GM23338 (cell line): Measurements from ENCODE around the gene KRTAP4-6. TPM values are rescaled to one million over a fixed set of nuclear protein-coding genes. Genes with fewer than 3 reads are reported as not detected.
"Not testable (repeated sequence)": the region's sequence is repeated elsewhere in the genome, so short reads cannot be mapped to it uniquely, and the experiment has no call there.

Experiments
- ATAC-seq: fragments of 200-7000 bp; cut with Tn5 transposase; 3 replicates; pipeline ENCODE4 v1.9.1; 2020
- DNase-seq: peaks from one replicate; pipeline ENCODE4 v3.0.0-alpha.2; 2015; ENCODE audit warnings: low spot score
- H2AFZ ChIP-seq: fragments of 200-600 bp; sonication (generic); 2 replicates; pipeline ENCODE4 v1.8.0; 2016; ENCODE audit warnings: antibody characterized with exemption, mild to moderate bottlenecking, moderate library complexity
- H3F3A ChIP-seq: fragments of 200-600 bp; sonication (generic); replicated peaks from 2 replicates; pipeline ENCODE4 v1.8.0; 2017; ENCODE audit warnings: antibody characterized with exemption, mixed run types, low read depth
- H3K27ac ChIP-seq: fragments of 200-600 bp; sonication (generic); 2 replicates; pipeline ENCODE4 v1.6.1; 2016; ENCODE audit warnings: low read depth
- H3K27me3 ChIP-seq: fragments of 200-600 bp; sonication (generic); 2 replicates; pipeline ENCODE4 v1.8.0; 2016; ENCODE audit warnings: mild to moderate bottlenecking, mixed run types, moderate library complexity; ENCODE audit not compliant: insufficient read depth
- H3K36me3 ChIP-seq: fragments of 200-600 bp; sonication (generic); 2 replicates; pipeline ENCODE4 v1.8.0; 2016; ENCODE audit warnings: mild to moderate bottlenecking; ENCODE audit not compliant: insufficient read depth
- H3K4me1 ChIP-seq: fragments of 200-600 bp; sonication (generic); 2 replicates; pipeline ENCODE4 v1.8.0; 2016; ENCODE audit warnings: mild to moderate bottlenecking, moderate library complexity; ENCODE audit not compliant: insufficient read depth
- H3K4me2 ChIP-seq: fragments of 200-600 bp; sonication (generic); 2 replicates; pipeline ENCODE4 v1.7.1; 2017; ENCODE audit warnings: mixed run types
- H3K4me3 ChIP-seq: fragments of 200-600 bp; sonication (generic); 2 replicates; pipeline ENCODE4 v1.6.1; 2016; ENCODE audit warnings: mixed run types
- H3K79me2 ChIP-seq: fragments of 200-600 bp; sonication (generic); replicated peaks from 2 replicates; pipeline ENCODE4 v1.8.0; 2017; ENCODE audit warnings: mild to moderate bottlenecking; ENCODE audit not compliant: insufficient read depth
- H3K9me2 ChIP-seq: fragments of 200-600 bp; sonication (generic); 2 replicates; pipeline ENCODE4 v1.8.0; 2017; ENCODE audit not compliant: insufficient read depth
- H4K20me1 ChIP-seq: fragments of 200-600 bp; sonication (generic); replicated peaks from 2 replicates; pipeline ENCODE4 v1.8.0; 2017; ENCODE audit warnings: mild to moderate bottlenecking; ENCODE audit not compliant: insufficient read depth
- H3K27ac Mint-ChIP-seq: 2 replicates; pipeline ENCODE4 v1.8.0; 2020; ENCODE audit warnings: inconsistent platforms, mild to moderate bottlenecking, moderate library complexity, mixed read lengths
- H3K27me3 Mint-ChIP-seq: 3 replicates; pipeline ENCODE4 v1.8.0; 2022; ENCODE audit warnings: low read depth, mild to moderate bottlenecking, moderate library complexity, mixed read lengths, inconsistent platforms; ENCODE audit not compliant: insufficient read depth, poor library complexity
- H3K36me3 Mint-ChIP-seq: 3 replicates; pipeline ENCODE4 v1.8.0; 2021; ENCODE audit warnings: low read depth, mild to moderate bottlenecking, inconsistent platforms, moderate library complexity, mixed read lengths
- H3K4me1 Mint-ChIP-seq: 3 replicates; pipeline ENCODE4 v1.8.0; 2020; ENCODE audit warnings: mild to moderate bottlenecking, inconsistent platforms, mixed read lengths
- H3K4me3 Mint-ChIP-seq: 3 replicates; pipeline ENCODE4 v1.8.0; 2021; ENCODE audit warnings: moderate library complexity, mild to moderate bottlenecking, inconsistent platforms, mixed read lengths
- H3K9me3 Mint-ChIP-seq: 3 replicates; pipeline ENCODE4 v1.8.0; 2020; ENCODE audit warnings: moderate library complexity, mild to moderate bottlenecking, inconsistent platforms, mixed read lengths
- CREB1 ChIP-seq: fragments of 250-450 bp; sonication (Bioruptor Pico); IDR thresholded peaks from 2 replicates; pipeline ENCODE4 v1.5.0; 2020; ENCODE audit warnings: low read depth, mild to moderate bottlenecking, moderate library complexity
- EZH2 ChIP-seq: fragments of 200-600 bp; sonication (generic); IDR thresholded peaks from one replicate; pipeline ENCODE4 v1.8.0; 2017; ENCODE audit warnings: antibody characterized with exemption, mild to moderate bottlenecking, low read depth; ENCODE audit not compliant: unreplicated experiment
- EZH2phosphoT487 ChIP-seq: fragments of 200-600 bp; sonication (generic); IDR thresholded peaks from one replicate; pipeline ENCODE4 v1.8.1; 2018; ENCODE audit warnings: antibody characterized with exemption; ENCODE audit not compliant: unreplicated experiment
- JUNB ChIP-seq: IDR thresholded peaks from one replicate; pipeline ENCODE4 v1.6.1; 2016; ENCODE audit warnings: antibody characterized with exemption; ENCODE audit not compliant: unreplicated experiment
- NANOG ChIP-seq: IDR thresholded peaks from 2 replicates; pipeline ENCODE4 v1.6.1; 2016; ENCODE audit warnings: antibody characterized with exemption, borderline replicate concordance
- STAT1 ChIP-seq: IDR thresholded peaks from one replicate; pipeline ENCODE4 v1.6.1; 2016; ENCODE audit warnings: antibody characterized with exemption; ENCODE audit not compliant: unreplicated experiment
- ZNF114 ChIP-seq: fragments of 250-450 bp; sonication (Bioruptor Pico); IDR thresholded peaks from 2 replicates; pipeline ENCODE4 v1.5.0; 2020; ENCODE audit warnings: mild to moderate bottlenecking, moderate library complexity
- ZNF331 ChIP-seq: fragments of 250-450 bp; sonication (Bioruptor Pico); IDR thresholded peaks from 2 replicates; pipeline ENCODE4 v1.5.0; 2020; ENCODE audit warnings: low read depth, mild to moderate bottlenecking, moderate library complexity
- polyA plus RNA-seq: library from polyadenylated mRNA; unstranded; fragments of >200 nt; fragmentation: Nextera tagmentation; extraction: Ambion mirVana; gene quantifications from 2 replicates; pipeline ENCODE4 v1.2.1, GENCODE V29; 2016
- total RNA-seq: library from RNA; depleted of rRNA; stranded (reverse); fragments of >200 nt; shearing (Covaris generic); gene quantifications from 2 replicates; pipeline ENCODE4 v1.2.3, GENCODE V29; 2014
- TF ChIP-seq, protein P1 (sequence below): IDR thresholded peaks from one replicate; pipeline ENCODE4 v1.6.1; 2018; ENCODE audit warnings: antibody characterized with exemption; ENCODE audit not compliant: unreplicated experiment
- TF ChIP-seq, protein P2 (sequence below), 2 experiments: fragments of 200-600 bp in 1 of 2; sonication (generic) in 1 of 2; conservative IDR thresholded peaks; 2 replicates each; pipeline versions ENCODE4 v1.5.1 to v1.6.1; 2016 to 2017; ENCODE audit warnings: antibody characterized with exemption in 2 of 2, low read depth in 2 of 2, mild to moderate bottlenecking in 2 of 2, moderate library complexity in 1 of 2
- TF ChIP-seq, protein P3 (sequence below): IDR thresholded peaks from 2 replicates; pipeline ENCODE4 v1.6.1; 2016; ENCODE audit warnings: antibody characterized with exemption

KRTAP4-6 gene
- total and polyA plus RNA-seq, 2 experiments from 2014 or later = not detected

DNA sequence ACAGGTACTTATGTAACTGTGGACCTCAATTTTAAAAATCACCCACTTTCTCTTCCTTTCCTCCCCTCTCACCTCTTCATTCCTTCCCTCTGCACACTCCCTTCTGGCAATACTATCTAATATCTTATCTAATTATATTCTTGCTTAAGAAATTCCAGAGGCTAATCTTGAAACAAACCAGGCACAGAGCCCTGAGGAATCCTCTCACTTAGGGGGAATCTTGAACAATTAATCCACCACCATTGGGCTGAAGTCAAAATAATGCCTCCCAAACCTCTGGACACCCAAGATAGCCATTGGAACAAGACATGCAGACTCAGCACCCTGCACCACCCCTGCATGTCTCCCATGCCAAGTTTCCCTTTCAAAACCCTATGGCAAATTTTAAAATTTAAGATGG is 1.0 kb upstream of the KRTAP4-6 start:
- H3K9me2 ChIP-seq = 0 out of 2 replicates have a peak, but pooled peaks cover 3% of the 10 kb centered on the region
- no peak overlapping the region for H3K27ac ChIP-seq
- no peaks in the 10 kb centered on the region for H3K4me1 ChIP-seq
- H3K4me1 Mint-ChIP-seq = no peaks in the 10 kb centered on the region
- H3K27me3 ChIP-seq = no peaks in the 10 kb centered on the region
- no peak overlapping the region for H3K27ac Mint-ChIP-seq
- H3K36me3 ChIP-seq = no peaks in the 10 kb centered on the region; the same call in 1 of the 2 replicates
- no peaks in the 10 kb centered on the region for H3K79me2 ChIP-seq
- no peaks in the 10 kb centered on the region for H3F3A ChIP-seq
- TF ChIP-seq, protein P1, sequence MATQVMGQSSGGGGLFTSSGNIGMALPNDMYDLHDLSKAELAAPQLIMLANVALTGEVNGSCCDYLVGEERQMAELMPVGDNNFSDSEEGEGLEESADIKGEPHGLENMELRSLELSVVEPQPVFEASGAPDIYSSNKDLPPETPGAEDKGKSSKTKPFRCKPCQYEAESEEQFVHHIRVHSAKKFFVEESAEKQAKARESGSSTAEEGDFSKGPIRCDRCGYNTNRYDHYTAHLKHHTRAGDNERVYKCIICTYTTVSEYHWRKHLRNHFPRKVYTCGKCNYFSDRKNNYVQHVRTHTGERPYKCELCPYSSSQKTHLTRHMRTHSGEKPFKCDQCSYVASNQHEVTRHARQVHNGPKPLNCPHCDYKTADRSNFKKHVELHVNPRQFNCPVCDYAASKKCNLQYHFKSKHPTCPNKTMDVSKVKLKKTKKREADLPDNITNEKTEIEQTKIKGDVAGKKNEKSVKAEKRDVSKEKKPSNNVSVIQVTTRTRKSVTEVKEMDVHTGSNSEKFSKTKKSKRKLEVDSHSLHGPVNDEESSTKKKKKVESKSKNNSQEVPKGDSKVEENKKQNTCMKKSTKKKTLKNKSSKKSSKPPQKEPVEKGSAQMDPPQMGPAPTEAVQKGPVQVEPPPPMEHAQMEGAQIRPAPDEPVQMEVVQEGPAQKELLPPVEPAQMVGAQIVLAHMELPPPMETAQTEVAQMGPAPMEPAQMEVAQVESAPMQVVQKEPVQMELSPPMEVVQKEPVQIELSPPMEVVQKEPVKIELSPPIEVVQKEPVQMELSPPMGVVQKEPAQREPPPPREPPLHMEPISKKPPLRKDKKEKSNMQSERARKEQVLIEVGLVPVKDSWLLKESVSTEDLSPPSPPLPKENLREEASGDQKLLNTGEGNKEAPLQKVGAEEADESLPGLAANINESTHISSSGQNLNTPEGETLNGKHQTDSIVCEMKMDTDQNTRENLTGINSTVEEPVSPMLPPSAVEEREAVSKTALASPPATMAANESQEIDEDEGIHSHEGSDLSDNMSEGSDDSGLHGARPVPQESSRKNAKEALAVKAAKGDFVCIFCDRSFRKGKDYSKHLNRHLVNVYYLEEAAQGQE = no peak
- TF ChIP-seq NANOG (no peak), JUNB (no peak), CREB1 (CRISPR knock-in tag) (no peak), EZH2 (no peak), STAT1 (no peak), EZH2phosphoT487 (no peak), ZNF331 (CRISPR knock-in tag) (no peak), ZNF114 (CRISPR knock-in tag) (no peak)
- TF ChIP-seq, protein P2, sequence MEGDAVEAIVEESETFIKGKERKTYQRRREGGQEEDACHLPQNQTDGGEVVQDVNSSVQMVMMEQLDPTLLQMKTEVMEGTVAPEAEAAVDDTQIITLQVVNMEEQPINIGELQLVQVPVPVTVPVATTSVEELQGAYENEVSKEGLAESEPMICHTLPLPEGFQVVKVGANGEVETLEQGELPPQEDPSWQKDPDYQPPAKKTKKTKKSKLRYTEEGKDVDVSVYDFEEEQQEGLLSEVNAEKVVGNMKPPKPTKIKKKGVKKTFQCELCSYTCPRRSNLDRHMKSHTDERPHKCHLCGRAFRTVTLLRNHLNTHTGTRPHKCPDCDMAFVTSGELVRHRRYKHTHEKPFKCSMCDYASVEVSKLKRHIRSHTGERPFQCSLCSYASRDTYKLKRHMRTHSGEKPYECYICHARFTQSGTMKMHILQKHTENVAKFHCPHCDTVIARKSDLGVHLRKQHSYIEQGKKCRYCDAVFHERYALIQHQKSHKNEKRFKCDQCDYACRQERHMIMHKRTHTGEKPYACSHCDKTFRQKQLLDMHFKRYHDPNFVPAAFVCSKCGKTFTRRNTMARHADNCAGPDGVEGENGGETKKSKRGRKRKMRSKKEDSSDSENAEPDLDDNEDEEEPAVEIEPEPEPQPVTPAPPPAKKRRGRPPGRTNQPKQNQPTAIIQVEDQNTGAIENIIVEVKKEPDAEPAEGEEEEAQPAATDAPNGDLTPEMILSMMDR (conservative IDR thresholded peaks at IDR 0.05; ENCODE audit: low read depth in 2 of 2) = no peak
- TF ChIP-seq, protein P3, sequence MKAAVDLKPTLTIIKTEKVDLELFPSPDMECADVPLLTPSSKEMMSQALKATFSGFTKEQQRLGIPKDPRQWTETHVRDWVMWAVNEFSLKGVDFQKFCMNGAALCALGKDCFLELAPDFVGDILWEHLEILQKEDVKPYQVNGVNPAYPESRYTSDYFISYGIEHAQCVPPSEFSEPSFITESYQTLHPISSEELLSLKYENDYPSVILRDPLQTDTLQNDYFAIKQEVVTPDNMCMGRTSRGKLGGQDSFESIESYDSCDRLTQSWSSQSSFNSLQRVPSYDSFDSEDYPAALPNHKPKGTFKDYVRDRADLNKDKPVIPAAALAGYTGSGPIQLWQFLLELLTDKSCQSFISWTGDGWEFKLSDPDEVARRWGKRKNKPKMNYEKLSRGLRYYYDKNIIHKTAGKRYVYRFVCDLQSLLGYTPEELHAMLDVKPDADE = no peak
- no peak overlapping the region for H3K4me3 Mint-ChIP-seq
- DNase-seq (no peak), ATAC-seq (no peak)
- H4K20me1 ChIP-seq = no peaks in the 10 kb centered on the region
- no peak overlapping the region for H3K4me2 ChIP-seq
- no peak overlapping the region for H2AFZ ChIP-seq
- no peak overlapping the region for H3K4me3 ChIP-seq
- peaks cover 42% of the 10 kb centered on the region for H3K9me3 Mint-ChIP-seq
- no peaks in the 10 kb centered on the region for H3K27me3 Mint-ChIP-seq
- peaks cover 28% of the 10 kb centered on the region for H3K36me3 Mint-ChIP-seq

DNA sequence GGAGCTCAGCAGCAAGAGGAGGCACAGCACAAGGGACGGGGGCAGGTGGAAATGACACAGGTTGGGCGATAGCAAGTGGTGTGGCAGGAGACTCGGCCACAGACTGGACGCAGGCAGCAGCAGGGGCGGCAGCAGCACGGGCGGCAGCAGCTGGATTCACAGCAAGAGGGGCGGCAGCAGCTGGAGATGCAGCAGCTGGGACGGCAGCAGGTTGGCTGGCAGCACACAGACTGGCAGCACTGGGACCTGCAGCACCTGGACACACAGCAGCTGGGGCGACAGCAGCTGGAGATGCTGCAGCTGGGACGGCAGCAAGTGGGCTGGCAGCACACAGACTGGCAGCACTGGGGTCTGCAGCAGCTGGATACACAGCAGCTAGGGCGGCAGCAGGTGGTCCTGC is 479 bp downstream of the KRTAP4-6 start:
- not testable (repeated sequence) for H3F3A ChIP-seq, H3K27ac ChIP-seq, H3K4me1 Mint-ChIP-seq, H3K4me2 ChIP-seq, H2AFZ ChIP-seq, H3K27me3 Mint-ChIP-seq, H3K36me3 ChIP-seq, ATAC-seq, H3K4me1 ChIP-seq, H3K27ac Mint-ChIP-seq, H3K79me2 ChIP-seq, H3K4me3 Mint-ChIP-seq, DNase-seq, H3K27me3 ChIP-seq, H4K20me1 ChIP-seq, H3K9me2 ChIP-seq, H3K4me3 ChIP-seq
- peaks cover 42% of the 10 kb centered on the region for H3K9me3 Mint-ChIP-seq
- H3K36me3 Mint-ChIP-seq = peaks cover 28% of the 10 kb centered on the region
